Measurements from ENCODE around the gene LDLRAD1. TPM values are rescaled to one million over a fixed set of nuclear protein-coding genes. Genes with fewer than 3 reads are reported as not detected.
"Not testable (repeated sequence)": the region's sequence is repeated elsewhere in the genome, so short reads cannot be mapped to it uniquely, and the experiment has no call there.

Gene LDLRAD1
- total RNA-seq, 1 experiment from 2014 or later = not detected

DNA sequence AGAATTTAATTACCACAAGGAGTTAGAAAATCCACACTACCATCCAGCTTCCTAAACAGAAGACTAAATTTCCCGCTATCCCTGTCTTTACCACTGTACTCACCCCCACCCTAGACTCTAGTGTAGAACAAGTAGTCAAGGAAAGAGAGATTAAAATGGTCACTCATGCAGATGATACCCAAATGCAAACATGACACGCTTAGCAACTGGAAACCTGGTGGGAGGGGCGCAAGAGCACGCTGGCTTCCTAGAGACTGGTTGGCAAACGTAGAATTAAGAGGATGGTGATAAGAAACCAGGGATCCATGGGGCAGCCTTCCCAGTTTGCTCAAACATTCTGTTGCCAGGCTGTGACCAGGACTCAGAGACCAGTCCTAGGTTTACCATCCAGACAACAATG is 9.9 kb upstream of the LDLRAD1 start:
- no peak for DNase-seq (ENCODE audit: unreplicated experiment)
- BruUV-seq (replicated peaks) = no TSS peak
- intact Hi-C loops (cut with micrococcal nuclease) = no loop called here
- CTCF ChIA-PET = no interaction called here
- H3K36me3 Mint-ChIP-seq (ENCODE audit: insufficient read depth, unreplicated experiment) = peaks cover 37% of the 10 kb centered on the region
- TF ChIP-seq, protein P1, sequence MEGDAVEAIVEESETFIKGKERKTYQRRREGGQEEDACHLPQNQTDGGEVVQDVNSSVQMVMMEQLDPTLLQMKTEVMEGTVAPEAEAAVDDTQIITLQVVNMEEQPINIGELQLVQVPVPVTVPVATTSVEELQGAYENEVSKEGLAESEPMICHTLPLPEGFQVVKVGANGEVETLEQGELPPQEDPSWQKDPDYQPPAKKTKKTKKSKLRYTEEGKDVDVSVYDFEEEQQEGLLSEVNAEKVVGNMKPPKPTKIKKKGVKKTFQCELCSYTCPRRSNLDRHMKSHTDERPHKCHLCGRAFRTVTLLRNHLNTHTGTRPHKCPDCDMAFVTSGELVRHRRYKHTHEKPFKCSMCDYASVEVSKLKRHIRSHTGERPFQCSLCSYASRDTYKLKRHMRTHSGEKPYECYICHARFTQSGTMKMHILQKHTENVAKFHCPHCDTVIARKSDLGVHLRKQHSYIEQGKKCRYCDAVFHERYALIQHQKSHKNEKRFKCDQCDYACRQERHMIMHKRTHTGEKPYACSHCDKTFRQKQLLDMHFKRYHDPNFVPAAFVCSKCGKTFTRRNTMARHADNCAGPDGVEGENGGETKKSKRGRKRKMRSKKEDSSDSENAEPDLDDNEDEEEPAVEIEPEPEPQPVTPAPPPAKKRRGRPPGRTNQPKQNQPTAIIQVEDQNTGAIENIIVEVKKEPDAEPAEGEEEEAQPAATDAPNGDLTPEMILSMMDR (IDR thresholded peaks at IDR 0.05; ENCODE audit: unreplicated experiment) = no peak
- H3K4me3 Mint-ChIP-seq (ENCODE audit: unreplicated experiment) = no peak overlapping the region
- H3K4me1 Mint-ChIP-seq (ENCODE audit: insufficient read depth, unreplicated experiment) = no peaks in the 10 kb centered on the region
- POLR2A ChIA-PET = no interaction called here
- no peaks in the 10 kb centered on the region for H3K27me3 Mint-ChIP-seq (ENCODE audit: insufficient read depth, unreplicated experiment)
- H3K9me3 Mint-ChIP-seq (ENCODE audit: unreplicated experiment) = no peaks in the 10 kb centered on the region
- H3K27ac Mint-ChIP-seq (ENCODE audit: low read depth, unreplicated experiment) = no peak overlapping the region

DNA sequence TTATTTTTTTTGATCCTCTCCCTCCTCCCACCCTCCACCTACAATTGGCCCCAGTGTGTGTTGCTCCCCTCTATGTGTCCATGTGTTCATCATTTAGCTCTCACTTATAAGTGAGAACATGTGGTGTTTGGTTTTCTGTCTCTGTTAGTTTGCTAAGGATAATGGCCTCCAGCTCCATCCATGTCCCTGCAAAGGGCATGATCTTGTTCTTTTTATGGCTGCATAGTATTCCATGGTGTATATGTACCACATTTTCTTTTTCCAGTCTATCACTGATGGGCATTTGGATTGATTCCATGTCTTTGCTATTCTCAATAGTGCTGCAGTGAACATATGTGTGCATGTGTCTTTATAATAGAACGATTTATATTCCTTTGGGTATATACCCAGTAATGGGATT is 6.8 kb upstream of the LDLRAD1 start:
- CTCF ChIA-PET; BruUV-seq (replicated peaks); H3K4me3 Mint-ChIP-seq (ENCODE audit: unreplicated experiment); H3K36me3 Mint-ChIP-seq (ENCODE audit: insufficient read depth, unreplicated experiment); H3K4me1 Mint-ChIP-seq (ENCODE audit: insufficient read depth, unreplicated experiment); H3K27ac Mint-ChIP-seq (ENCODE audit: low read depth, unreplicated experiment); intact Hi-C loops (cut with micrococcal nuclease); POLR2A ChIA-PET; H3K9me3 Mint-ChIP-seq (ENCODE audit: unreplicated experiment); H3K27me3 Mint-ChIP-seq (ENCODE audit: insufficient read depth, unreplicated experiment); DNase-seq (ENCODE audit: unreplicated experiment): not testable (repeated sequence)

- Mint-ChIP-seq H3K36me3 (ENCODE audit: insufficient read depth, unreplicated experiment) (peaks cover 4% of the 10 kb centered on the region), H3K27me3 (ENCODE audit: insufficient read depth, unreplicated experiment) (no peaks in the 10 kb centered on the region), H3K27ac (ENCODE audit: low read depth, unreplicated experiment) (no peak overlapping the region), H3K4me1 (ENCODE audit: insufficient read depth, unreplicated experiment) (no peaks in the 10 kb centered on the region), H3K4me3 (ENCODE audit: unreplicated experiment) (no peak overlapping the region), H3K9me3 (ENCODE audit: unreplicated experiment) (no peaks in the 10 kb centered on the region)
- DNase-seq (ENCODE audit: unreplicated experiment) = no peak
- CTCF ChIA-PET = no interaction called here
- POLR2A ChIA-PET = no interaction called here
- intact Hi-C loops (cut with micrococcal nuclease) = no loop called here
- BruUV-seq (replicated peaks) = no TSS peak
- TF ChIP-seq, protein P1 (IDR thresholded peaks at IDR 0.05; ENCODE audit: unreplicated experiment) = no peak
Measured at GRCh38 chr1:54024358-54024757, 6.4 kb upstream of the LDLRAD1 start.

GRCh38 chr1:54019562-54020176 is 1.7 kb upstream of the LDLRAD1 start:
- H3K27ac Mint-ChIP-seq (ENCODE audit: low read depth, unreplicated experiment); BruUV-seq (replicated peaks); POLR2A ChIA-PET; H3K9me3 Mint-ChIP-seq (ENCODE audit: unreplicated experiment); intact Hi-C loops (cut with micrococcal nuclease); H3K4me3 Mint-ChIP-seq (ENCODE audit: unreplicated experiment); H3K27me3 Mint-ChIP-seq (ENCODE audit: insufficient read depth, unreplicated experiment); H3K36me3 Mint-ChIP-seq (ENCODE audit: insufficient read depth, unreplicated experiment); DNase-seq (ENCODE audit: unreplicated experiment): not testable (repeated sequence)
- CTCF ChIA-PET = interaction anchor here (1.7 kb wide), 1 partner anchor 61 kb away, joined by 6 read pairs; no protein-coding TSS in a partner anchor
- peaks cover 13% of the 10 kb centered on the region for H3K4me1 Mint-ChIP-seq (ENCODE audit: insufficient read depth, unreplicated experiment)

DNA sequence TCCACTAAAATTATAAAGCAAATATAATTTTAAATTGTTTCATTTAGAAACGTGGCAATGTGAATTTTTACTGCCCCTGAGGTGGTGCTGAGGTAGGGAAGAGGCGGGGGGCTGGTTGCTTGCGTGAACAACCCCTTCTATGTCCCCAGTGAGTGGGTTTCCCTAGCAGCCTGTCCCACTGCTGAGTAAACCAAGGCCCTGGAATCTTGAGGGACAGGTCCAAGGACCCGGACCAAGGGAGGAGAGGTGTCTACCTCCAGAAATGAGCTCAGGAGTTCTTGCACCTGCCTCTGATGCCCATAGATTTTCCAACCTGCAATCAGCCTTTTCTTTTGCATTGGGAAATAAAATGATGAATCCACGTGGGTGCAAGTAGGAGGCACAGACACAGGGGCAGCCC is 649 bp upstream of the LDLRAD1 start:
- intact Hi-C loops (cut with micrococcal nuclease) = no loop called here
- Mint-ChIP-seq H3K27ac (ENCODE audit: low read depth, unreplicated experiment) (no peak overlapping the region), H3K4me3 (ENCODE audit: unreplicated experiment) (no peak overlapping the region), H3K4me1 (ENCODE audit: insufficient read depth, unreplicated experiment) (peaks cover 13% of the 10 kb centered on the region), H3K27me3 (ENCODE audit: insufficient read depth, unreplicated experiment) (no peaks in the 10 kb centered on the region), H3K9me3 (ENCODE audit: unreplicated experiment) (no peaks in the 10 kb centered on the region), H3K36me3 (ENCODE audit: insufficient read depth, unreplicated experiment) (no peaks in the 10 kb centered on the region)
- POLR2A ChIA-PET = interaction anchor here (0.7 to 1.5 kb wide), 2 partner anchors 9 to 34 kb away, joined by 3 to 5 read pairs; partner anchors contain the start of genes TCEANC2 and TMEM59
- TF ChIP-seq, protein P1 (IDR thresholded peaks at IDR 0.05; ENCODE audit: unreplicated experiment) = no peak
- BruUV-seq (replicated peaks) = no TSS peak
- no peak for DNase-seq (ENCODE audit: unreplicated experiment)
- CTCF ChIA-PET = interaction anchor here (1.7 kb wide), 1 partner anchor 59 kb away, joined by 6 read pairs; no protein-coding TSS in a partner anchor
